ENCODE results near the gene CCL4.

The CCL4 gene

DNA sequence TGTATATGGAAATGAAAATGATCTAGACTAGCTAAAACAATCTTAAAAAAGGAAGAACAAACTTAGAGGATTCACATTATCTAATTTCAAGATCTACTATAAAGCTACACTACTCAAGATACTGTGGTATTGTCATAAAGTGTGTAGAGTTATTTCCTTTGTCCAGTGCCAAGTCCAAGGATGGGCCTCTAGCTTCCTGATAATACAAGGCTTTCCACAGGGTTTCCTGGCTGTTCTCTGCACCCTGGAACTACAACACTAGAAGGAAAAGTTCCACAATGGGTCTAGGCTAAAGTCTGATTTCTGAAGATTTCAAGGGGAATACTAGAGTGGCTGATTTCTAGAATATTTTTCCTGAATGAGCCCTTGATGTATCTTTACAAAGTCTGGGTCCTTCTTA, 38.6 kb downstream of the CCL4 start:
- TF ChIP-seq, protein P1, sequence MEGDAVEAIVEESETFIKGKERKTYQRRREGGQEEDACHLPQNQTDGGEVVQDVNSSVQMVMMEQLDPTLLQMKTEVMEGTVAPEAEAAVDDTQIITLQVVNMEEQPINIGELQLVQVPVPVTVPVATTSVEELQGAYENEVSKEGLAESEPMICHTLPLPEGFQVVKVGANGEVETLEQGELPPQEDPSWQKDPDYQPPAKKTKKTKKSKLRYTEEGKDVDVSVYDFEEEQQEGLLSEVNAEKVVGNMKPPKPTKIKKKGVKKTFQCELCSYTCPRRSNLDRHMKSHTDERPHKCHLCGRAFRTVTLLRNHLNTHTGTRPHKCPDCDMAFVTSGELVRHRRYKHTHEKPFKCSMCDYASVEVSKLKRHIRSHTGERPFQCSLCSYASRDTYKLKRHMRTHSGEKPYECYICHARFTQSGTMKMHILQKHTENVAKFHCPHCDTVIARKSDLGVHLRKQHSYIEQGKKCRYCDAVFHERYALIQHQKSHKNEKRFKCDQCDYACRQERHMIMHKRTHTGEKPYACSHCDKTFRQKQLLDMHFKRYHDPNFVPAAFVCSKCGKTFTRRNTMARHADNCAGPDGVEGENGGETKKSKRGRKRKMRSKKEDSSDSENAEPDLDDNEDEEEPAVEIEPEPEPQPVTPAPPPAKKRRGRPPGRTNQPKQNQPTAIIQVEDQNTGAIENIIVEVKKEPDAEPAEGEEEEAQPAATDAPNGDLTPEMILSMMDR (IDR thresholded peaks at IDR 0.05; ENCODE audit: low read depth, low read length): no peak
- in situ Hi-C loops (cut with HindIII; ENCODE audit: low sequenced_read_pairs): no loop called here
- H3K4me3 ChIP-seq (ENCODE audit: low read depth, low read length): no peak overlapping the region
- no peak for DNase-seq (ENCODE audit: low read depth, low spot score)

DNA sequence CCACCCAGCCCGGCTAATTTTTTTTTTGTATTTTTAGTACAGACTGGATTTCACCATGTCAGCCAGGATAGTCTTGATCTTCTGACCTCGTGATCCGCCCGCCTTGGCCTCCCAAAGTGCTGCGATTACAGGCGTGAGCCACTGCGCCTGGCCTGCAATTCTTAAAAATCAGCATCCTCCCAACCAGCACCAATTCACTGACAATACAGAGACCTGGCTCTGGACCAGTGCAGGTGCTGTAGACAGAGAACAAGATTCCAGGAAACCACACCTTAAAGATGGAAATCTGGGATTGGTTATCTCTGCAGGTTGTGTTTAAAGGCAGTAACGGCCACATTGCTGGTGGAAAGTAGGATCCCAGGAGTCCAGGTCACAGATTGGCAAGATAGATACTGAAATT, 39.2 kb downstream of the CCL4 start:
- no peak overlapping the region for H3K4me3 ChIP-seq (ENCODE audit: low read depth, low read length)
- in situ Hi-C loops (cut with HindIII; ENCODE audit: low sequenced_read_pairs): no loop called here
- DNase-seq (ENCODE audit: low read depth, low spot score): no peak
- TF ChIP-seq, protein P1 (IDR thresholded peaks at IDR 0.05; ENCODE audit: low read depth, low read length): no peak

DNA sequence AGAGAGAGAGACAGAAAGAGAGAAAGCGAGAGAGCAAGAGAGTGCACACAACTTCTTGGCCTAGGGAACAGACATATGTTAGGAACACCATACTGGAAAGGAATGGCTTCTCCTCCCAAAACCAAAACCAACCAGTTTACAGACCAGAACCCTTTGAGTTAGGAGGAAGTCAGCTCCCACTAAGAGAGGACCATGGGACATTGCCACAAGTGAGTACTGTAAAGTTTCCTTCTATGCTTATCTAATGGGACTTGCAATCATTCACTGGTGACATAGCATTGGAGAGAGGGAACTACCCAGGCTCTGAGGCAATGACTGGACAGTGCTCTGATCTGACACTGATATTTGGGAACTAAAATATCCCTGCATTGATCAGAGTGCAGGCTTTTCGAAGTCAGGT, 40.4 kb downstream of the CCL4 start:
- in situ Hi-C loops (cut with HindIII; ENCODE audit: low sequenced_read_pairs): no loop called here
- DNase-seq (ENCODE audit: low read depth, low spot score): no peak
- H3K4me3 ChIP-seq (ENCODE audit: low read depth, low read length): no peak overlapping the region
- TF ChIP-seq, protein P1 (IDR thresholded peaks at IDR 0.05; ENCODE audit: low read depth, low read length): no peak

DNA sequence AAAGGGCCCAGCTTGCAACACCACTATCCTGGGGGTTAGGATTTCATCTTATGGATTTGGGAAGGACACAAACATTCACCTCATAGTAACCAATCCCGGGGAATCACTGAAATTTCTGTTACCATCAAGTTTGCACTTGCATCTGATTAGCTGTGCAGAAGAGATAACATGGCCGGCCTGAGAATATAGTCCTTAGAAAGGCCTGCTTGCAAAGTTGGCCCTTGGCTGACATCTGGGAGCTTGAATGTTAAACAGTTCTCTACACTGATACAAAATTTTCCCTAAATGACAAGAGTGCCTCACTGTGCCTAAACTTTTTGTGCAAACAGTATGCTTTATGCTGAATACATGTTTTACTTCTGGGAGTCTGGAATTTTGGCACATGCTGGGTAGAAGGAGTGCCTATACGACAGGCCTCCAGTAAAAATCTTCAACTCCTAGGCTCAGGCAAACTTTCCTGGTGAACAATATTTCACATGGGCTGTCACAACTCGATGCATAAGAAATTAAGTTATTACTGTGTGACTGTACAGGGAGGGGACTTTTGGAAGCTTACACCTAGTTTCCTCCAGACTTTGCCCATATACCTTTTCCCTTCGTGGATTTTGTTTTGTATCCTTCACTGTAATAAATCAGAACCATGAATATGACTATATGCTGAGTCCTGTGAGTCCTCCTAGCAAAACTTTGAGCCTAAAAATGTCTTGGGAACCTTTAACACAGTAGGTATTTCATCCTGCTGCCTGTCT, 41.5 kb downstream of the CCL4 start:
- in situ Hi-C loops (cut with HindIII; ENCODE audit: low sequenced_read_pairs): no loop called here
- TF ChIP-seq, protein P1 (IDR thresholded peaks at IDR 0.05; ENCODE audit: low read depth, low read length): no peak
- no peak for DNase-seq (ENCODE audit: low read depth, low spot score)

DNA sequence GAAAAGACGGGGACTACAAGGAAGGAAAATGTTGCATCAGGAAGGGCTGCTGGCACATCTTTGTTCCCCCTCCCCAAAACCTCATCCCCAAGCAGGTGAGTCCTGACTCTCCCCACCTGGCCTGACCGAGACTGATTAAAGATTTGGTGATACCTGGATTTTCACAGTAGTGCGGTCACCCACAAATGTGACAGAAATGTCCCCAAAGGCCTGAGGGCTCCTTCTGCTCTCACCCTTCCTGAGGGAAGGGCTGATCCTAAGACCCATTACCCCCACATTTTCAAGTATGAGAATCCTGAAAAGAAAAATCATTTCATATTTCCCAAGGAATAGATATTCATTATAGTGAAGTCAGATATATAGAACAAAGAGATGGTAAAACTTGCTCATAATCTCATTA, 44.0 kb downstream of the CCL4 start:
- no peak for DNase-seq (ENCODE audit: low read depth, low spot score)
- no peak overlapping the region for H3K4me3 ChIP-seq (ENCODE audit: low read depth, low read length)
- in situ Hi-C loops (cut with HindIII; ENCODE audit: low sequenced_read_pairs): no loop called here
- TF ChIP-seq, protein P1 (IDR thresholded peaks at IDR 0.05; ENCODE audit: low read depth, low read length): no peak

More for the DNA sequence above, 41.5 kb downstream of the CCL4 start:
- no peak overlapping the region for H3K4me3 ChIP-seq (ENCODE audit: low read depth, low read length)

DNA sequence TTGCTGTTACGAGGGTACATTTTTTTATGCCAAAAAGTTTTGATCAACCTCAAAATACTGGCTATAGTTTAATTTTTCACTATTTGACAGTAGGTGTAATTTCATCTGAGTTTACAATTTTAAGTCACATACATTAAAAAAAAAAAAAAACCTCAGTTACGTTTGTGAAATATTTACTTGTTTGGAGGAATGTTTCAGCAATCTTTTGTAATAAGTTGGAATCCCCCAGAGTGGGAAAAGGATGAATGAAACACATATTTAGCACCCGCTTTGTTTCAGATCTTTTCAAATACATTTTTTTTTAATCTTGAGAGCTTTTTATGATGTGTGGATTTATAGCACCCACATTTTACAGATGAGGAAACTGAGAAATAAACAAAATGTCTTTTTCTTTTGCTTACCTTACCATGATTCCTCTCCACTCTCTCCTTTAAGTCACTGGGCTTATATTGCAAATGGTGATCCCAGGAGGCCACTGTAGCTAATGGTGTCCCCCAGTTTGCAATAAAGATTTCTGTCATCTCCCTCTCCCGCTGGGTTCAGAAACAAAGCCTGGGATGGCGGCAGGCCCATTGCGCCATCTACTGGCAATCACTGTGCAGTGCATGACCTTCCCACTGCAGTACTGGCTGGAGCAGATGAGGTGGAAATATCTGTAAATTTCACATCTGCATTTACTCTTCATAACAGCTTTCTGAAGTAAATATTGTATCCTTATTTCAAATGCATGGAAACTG, 45.1 kb downstream of the CCL4 start:
- DNase-seq (ENCODE audit: low read depth, low spot score): peak; percentile 82
- TF ChIP-seq, protein P1 (IDR thresholded peaks at IDR 0.05; ENCODE audit: low read depth, low read length): peak; percentile 100
- in situ Hi-C loops (cut with HindIII; ENCODE audit: low sequenced_read_pairs): no loop called here
- no peak overlapping the region for H3K4me3 ChIP-seq (ENCODE audit: low read depth, low read length)

Data from astrocyte of the spinal cord (primary cell).